Fibroblast of skin of scalp (primary cell): Measurements from ENCODE around the gene RNF148. TPM values are rescaled to one million over a fixed set of nuclear protein-coding genes. Genes with fewer than 3 reads are reported as not detected.

Source experiments
- DNase-seq: peaks from one replicate; pipeline ENCODE4 v3.0.0-alpha.2; 2013
- polyA plus RNA-seq, 2 experiments: library from polyadenylated mRNA; unstranded; fragments of 120-200 nt; gene quantifications; one replicate each; pipeline ENCODE4 v1.2.1, GENCODE V29; 2013; ENCODE audit not compliant: insufficient read length in 2 of 2

RNF148 gene, protein sequence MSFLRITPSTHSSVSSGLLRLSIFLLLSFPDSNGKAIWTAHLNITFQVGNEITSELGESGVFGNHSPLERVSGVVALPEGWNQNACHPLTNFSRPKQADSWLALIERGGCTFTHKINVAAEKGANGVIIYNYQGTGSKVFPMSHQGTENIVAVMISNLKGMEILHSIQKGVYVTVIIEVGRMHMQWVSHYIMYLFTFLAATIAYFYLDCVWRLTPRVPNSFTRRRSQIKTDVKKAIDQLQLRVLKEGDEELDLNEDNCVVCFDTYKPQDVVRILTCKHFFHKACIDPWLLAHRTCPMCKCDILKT
- not detected for polyA plus RNA-seq (2013, experiment 1 of 2; ENCODE audit: insufficient read length)
- polyA plus RNA-seq (2013, experiment 2 of 2; ENCODE audit: insufficient read length), result not detected

DNA sequence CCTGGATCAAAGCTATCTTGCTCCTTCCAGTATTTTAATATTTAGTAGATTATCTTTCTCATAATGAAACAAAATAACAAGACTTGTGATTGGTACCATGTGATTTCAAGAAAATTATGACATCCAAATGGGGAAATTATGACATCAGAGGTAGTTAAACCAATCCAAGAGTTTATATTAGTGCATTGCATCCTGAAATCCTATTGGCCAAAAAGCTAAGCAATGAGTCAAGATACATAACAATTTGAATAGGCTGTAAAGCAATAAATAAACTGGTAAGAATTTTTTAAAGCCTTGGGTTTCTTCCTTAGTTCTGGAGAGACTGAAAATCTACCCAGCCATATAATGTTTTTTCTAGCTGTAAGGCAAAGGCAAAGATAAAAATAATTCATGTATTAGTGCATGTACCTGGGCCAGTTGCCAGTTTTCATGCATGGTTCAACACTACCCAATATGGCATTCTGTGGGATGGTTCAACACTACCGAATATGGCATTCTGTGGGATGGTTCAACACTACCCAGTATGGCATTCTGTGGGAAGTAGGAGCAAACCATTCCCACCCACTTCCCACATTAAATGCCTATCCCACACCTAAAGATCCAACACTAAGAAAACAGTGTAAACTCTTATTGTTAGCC is at the start of gene RNF148:
Gene RNF148, minus strand, starts transcription at position 51 of the 639 bp plus-strand sequence. CDS start 172 bp downstream, outside the sequence.
- peak; percentile 19 for DNase-seq

DNA sequence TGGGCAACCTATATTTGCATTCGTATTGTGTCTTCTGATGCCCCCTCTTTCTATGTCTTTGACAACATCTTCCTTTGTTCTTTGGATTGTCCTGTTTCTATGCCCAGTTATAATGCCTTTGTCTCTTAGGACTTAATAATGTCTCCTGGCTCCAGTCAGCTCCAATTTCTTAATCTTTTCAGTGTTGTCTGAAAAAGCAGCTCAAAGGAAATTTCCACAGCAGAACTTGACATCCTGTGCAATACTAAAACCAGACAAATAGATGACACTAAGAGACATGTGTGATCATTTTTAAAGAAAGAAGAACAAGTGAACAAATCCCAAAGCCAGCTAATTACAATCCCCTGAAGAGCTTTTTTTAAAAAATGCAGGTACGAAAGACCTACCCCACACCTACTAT is 47.7 kb upstream of the RNF148 start:
- DNase-seq, result no peak

DNA sequence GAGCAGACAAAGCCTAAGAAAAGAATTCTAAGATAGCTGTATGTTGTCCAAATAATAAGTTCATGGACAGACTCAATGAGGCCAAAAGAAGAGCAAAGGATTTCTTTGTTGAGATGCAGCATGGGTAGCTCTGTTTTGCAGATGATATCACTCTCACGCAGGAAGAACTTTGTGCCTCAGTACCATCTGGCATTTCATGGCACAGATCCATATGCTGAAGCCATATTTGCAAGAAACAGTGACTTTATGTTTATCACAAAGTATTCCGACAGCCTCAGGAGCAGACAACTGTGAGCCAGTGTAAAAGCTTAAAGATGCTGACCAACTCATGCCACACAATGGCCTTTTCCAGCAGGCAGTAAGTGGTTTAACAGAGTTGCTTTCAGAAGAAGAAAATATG is 45.5 kb upstream of the RNF148 start:
- no peak for DNase-seq

DNA sequence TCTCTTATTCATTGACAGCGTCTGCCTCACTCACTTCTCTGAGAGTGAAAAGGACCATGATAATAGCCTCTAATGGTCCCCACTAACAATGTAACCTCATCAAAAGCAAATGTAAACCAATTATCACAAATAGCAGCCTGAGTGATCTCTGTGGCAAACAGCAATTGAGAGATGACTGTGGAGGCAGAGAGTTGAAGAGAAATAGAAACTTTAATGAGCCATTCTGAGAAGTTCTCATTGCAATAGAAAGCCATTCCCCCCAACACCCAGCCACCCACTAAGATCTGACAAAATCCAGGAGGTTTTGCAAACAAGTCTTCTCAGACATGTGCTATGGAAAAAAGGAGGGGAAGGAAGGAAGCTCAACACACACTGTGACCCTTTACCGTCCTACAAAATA is 44.2 kb upstream of the RNF148 start:
- DNase-seq, result no peak

DNA sequence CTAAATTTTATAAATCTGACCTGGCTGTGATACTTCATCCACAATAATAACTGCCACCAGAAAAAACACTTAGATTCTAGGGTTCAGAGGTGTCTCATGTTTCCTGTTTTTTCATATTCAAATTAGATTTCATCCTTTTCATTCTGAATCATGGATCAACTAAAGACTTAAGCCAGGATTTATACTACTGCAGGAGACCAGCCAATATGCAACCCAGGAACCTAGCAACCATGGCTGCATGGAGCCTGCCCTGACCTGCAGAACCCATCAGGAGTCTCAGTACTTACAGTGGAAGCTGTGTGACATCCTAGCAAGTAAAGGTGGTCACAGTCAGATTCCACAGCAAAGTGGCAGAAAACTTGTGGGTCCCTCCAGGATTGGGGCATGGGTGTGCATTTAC is 40.5 kb upstream of the RNF148 start:
- no peak for DNase-seq

DNA sequence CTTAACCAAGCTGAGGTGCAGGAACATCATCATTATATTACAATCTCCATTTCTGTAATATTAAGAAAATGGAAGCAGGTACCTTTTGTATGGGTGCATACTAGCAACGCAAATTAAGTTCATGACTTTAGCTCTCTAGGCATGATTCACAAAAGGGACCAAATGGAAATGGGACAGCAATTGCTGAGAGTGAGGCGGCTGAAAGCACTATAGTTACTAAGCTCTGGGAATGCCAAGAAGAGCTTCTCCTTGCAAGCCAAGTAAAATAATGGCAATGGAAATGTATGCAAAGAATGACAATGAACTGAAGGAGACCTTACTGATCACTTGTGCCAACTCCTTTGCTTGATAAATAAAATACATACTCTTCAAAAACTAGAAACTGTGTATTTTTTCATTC is 36.2 kb upstream of the RNF148 start:
- DNase-seq, result no peak

DNA sequence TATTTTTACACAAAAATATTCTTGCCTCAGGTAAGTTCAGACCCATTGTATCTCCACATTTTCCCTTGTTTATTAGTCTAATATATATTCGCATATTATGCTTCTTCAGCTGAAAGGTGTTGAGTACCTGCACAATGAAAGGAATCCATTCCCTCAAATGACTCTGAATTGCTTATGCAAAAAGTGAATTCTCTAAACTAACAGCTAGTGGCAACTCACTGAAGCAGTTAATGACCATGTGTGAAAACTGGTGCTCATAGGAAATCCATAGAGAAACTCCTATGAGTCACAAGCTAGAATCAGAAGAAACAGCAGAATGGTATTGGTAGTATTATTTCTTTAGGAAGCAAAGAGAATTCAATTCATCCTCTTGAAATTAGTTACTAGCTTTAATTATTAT is 33.5 kb upstream of the RNF148 start:
- no peak for DNase-seq

DNA sequence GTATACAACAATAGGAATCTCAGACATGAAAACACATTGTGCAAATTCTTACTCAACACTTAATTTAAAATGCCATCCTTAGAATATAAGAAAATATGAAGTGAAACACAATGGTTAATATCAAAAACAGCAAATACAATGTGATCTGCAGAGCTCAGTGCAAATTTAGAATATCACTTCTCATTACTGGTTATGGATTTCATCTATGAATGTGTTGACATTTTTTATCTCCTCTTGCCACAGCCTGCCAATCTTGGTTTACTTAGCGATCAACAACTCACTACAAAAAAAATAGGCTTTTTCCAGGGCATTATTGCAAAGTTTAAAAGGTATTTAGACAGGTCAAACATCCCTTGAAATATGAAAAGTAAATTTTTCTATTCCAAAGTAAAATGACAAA is 25.0 kb upstream of the RNF148 start:
- no peak for DNase-seq

DNA sequence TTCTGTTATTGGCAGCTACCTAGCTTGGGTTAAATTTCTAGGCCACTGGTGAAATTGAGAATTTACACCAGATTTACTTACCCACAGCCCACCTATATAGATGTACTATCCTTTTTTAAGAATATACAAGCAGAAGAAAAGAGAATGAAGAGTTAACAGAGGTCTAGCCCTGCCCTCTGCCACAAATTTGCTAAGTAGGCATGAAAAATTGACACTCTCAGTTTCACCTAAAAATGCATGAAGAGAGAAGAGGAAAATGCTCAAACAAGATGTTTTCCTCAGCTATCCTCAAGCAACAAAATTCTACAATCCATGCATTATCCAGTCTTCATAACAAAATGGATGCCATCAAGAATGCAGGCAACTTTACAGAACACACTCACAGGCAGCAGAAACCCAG is 24.6 kb upstream of the RNF148 start:
- no peak for DNase-seq

DNA sequence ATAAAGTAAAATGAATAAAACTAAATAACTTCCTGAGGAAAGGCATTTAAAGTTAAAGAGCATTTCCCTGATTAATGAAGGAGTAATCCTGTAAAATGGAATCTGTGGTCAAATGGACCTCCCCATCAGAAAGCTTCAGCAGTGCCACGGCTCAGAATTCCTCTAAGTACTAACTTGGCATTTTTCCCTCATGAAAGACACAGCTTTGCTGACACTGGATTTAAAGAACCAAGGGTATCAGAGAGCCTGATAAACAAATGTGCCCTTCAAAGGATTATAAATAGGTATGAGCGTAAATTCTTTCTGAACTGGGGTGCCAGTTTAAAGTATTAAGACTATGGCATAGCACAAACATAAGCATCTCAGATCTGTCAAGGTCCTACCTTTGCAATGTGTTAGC is 24.2 kb upstream of the RNF148 start:
- no peak for DNase-seq

DNA sequence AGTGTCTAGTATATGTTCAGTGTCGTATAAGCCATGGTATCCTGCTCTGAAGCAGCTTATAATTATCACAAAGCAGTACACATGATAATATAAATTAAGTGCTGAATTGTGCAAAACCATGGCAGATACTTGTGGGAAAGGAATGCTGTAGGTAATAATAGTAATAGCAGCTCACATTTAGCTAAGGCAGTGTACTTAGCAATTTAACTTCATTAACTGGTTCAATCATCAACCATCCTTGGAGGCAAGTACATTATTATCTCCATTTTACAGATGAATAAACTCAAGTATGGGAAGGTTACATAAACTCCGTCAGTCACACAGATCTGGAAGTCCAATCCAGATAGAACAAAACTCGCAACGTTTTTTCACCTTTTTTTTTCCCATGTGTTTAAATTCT is 21.6 kb upstream of the RNF148 start:
- DNase-seq, result no peak

DNA sequence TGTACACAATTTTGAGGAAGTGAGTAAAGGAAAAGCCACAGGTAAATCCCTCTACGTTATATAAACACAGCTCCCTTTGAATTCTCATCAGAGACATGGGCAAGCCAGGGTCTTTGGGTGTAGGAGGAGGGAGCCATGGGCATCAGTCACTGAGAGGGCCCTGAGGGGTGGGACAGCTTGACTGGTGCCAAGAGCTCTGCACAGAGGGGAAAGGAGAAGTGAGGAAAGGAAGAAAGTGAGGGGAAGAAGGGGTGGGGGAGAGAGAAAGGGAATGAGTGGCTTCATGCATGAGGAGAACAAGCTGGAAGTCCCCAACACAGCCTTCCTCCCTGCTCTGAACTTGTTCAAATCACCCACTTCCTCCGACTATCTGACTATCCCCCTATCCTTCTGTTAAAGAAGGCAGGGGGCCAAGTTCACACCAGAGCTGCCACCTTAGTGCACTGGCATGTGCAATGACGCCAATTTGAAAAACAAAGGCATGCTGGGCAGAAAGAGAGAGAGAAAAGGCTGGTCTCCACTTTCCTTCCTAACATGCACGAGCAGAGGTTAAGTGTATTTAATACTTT is 16.4 kb upstream of the RNF148 start:
- DNase-seq, result no peak

DNA sequence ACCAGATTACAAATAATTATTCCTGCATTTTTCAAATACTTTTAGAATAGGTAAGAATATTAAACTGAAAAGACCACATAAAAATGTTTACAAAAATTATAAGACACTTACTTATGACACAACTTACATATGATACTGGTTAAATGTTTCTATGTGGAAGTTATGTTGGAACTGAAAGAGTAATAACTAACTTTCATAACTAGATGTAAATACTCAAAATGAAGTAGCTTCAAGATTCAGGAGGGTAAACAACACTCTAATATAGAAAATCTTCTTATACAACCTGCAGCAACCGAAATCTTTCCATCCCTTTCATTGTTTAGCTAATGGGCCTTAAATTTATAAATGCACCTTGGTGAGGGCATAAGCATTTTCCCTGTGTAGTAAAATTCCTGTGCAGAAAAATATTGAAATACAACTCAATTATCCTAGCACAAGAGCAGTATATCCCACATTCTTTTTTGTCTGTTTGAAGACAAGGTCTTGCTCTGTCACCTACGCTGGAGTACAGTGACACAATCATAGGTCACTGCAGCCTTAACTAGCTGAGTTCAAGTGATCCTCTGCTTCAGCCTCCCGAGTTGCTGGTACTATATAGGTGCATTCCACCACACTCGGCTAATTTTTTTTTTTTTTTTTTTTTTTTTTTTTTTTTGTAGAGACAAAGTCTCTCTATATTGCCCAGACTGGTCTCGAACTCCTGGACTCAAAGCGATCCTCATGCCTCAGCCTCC is 14.8 kb upstream of the RNF148 start:
- DNase-seq, result no peak

DNA sequence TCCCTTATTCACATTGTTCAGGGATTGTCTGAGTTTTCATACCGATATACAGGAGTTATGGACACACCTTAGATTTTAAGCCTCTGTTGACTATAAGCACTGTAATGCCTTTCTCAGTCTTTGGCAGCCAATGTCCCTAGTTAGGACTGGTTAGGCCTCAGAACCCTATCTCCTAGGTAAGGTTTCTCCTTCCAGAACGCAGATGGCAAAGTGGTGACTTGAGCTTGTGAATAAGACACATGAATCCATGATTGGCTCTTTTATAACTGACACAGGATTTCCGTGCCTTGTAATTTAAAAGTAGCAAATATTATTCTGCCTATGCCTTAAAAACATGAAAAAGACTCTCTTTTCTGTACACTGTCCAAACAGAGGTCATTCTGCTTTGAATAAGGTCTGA is 12.5 kb upstream of the RNF148 start:
- no peak for DNase-seq

DNA sequence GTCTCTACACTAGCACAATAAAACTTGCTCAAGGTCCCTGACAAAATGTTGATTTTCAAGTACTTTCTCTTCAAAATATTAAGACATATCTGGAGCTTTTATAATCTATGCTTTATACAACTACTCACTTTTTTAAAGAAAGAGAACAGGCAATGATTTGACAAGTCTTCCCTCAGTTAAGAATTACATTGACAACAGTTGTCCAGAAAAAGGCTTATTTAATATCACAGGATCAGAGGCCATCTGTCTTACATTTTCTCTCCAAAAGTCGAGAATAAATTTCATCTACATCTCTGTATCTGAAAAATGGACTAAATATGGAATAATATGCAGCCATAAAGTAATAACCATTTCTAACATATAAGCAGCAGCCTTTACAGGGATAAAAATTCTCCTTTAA is 8.2 kb upstream of the RNF148 start:
- no peak for DNase-seq

DNA sequence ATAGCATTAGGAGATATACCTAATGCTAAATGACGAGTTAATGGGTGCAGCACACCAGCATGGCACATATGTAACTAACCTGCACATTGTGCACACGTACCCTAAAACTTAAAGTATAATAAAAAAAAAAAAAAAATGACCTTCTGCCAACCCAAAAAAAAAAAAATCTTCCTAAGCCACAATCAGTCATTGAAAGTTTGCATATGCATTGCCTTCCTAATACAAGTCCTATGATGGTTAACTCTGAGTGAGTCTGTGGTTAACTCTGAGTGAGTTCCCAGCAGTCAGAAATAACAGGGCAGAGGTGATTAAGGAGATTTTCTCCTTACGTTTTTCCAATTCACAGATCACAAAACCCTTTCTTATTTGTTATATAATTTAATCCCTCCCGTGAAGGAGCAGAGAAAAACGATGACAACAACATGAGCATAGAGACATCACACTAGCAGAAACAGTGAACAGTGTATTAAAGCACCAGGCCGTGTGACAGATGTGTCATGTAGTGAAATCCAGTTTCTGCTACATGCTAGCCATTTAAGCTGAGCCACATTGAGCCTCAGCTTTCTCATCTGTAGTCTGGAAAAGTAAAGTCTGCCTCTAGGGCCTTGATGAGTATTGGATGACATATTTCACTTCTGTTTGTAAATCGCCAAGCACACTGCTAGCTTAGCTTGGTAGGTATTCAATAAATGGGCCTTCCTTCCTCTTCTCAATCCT is 7.4 kb upstream of the RNF148 start:
- no peak for DNase-seq

DNA sequence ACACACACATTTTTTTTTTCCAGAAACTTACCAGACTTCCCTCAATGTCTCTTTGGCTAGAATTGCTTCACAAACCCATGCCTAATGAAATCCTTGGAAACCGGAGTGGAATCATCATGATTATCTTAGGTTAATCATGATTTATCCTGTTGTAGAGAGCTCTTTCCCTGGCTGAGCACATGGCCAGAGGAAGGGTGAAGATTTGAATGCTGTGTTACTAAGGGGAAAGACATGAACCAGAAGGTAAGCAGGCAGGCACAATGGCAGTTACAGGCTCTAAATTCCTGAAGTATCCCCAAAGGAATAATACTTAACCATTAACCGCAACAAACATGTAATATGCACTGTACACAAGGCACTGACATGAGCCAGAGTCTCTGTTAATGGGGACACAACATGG is 4.1 kb upstream of the RNF148 start:
- no peak for DNase-seq

DNA sequence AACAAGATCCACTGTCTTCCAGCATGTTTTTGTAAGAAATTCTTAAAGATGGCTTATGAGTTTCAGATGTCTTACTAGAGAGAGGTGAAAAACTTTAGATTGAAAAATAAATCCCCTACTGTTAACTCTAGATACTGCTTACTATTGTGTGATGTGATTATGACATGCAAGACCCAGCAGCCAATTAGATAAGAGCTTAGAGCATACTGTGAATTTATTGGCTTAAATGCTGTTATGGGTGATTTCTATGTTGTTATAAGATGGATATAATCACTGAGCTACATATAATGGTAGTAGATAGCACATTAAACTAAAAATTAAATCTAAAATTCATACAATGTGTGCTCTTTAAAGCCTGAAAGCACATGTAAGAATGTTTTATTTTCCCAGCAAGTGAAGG is 3.7 kb downstream of the RNF148 start, which contains the start of gene RNF133:
Gene RNF133, minus strand, starts transcription at position 101 of the 400 bp plus-strand sequence. CDS start 199 bp downstream, outside the sequence.
- no peak for DNase-seq

DNA sequence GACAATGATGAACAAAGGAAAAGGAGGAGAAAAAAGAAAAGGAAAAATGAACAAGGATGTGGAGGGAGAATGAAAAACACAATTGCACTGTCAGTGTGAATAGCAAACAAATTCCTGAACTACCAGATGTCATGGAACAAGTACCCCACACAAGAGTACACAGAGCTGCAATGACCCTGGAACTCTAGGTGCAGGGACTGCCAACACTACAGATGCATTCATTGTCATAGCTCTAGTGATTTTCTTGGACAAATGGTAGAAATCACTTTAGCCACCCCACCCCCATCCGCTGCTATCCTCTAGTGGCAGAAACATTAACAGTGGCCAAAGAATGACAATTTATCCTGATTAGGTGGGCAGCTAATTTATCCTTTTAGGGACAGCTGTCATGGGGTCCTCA is 6.9 kb downstream of the RNF148 start:
- DNase-seq, result no peak

DNA sequence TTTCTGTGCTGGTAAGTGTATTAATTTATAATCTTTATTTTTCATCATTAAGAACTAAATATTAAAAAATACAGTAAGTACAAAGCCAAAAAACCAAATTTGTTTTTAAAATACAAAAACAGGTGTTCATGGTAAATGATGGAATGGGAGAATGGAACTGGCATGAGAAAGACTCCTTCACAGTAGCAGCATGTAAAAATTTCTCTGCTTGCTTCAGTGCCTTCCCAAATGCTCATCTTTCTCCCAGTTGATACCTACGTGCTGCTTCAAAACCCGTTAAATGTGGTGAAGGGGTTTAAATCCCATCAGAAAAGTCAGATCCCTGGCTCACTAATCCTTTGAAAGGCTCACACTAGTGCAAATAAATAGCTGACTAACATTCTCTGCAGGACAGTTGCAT is 8.0 kb downstream of the RNF148 start:
- no peak for DNase-seq

DNA sequence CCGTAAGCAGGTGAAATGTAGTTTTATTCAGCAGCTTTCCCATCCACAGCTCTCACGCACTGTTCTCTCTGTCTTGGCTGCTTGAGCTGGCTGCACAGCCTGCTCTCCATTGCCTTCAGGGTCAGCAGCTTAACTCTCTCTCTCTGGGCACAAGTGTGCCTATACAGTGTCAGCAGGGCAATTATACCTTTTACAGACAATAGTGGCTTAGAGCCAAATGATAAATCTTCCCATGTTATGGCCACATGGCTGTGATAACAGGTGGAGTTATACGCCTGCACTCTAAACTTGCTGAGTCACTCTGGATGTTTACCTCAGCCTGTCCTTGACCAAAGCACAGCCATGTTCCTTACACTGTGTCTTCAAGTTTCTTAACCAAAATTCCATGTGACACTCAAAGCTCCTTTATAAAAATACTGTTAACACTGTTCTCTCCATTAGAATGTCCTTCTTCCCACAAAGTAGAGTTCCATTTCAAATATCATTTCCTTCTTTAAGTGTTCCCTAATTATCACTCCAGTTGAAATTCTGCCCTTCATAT is 9.9 kb downstream of the RNF148 start:
- DNase-seq, result no peak

DNA sequence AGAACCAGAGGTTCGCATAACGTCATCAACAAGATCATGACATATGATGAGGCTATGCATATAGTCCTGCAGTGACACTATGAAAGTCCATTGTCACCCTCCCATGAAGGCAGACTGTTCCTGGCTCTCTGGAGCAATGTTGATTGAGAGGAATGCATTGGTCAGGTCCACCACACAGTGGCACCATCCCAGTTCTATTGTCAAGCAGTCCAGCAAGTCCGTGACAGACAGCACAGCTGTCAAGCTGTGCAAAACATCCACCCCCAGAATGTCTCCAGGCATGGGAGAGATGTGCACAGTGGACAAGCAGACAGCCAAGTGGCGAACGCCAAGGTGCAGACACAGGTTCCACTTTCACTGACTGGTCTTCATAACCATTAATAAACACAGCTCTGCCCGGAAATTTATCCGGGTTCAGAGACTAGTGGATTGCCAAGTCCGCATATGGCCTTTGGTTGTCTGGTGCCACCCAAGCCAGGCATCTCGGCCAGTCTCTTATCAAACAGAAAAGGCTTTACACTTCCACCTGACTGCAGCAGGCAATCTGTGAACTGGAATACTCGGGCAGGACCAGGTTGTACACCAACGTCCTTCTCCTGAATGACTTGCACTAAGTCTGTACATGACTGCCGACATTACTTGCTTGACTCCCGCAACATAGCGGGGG is 11.0 kb downstream of the RNF148 start:
- DNase-seq, result no peak
